ENCODE data around the gene TBX10. TPM values are rescaled to one million over a fixed set of nuclear protein-coding genes. Genes with fewer than 3 reads are reported as not detected.

Gene TBX10
- total RNA-seq, 1 experiment from 2014 or later = not detected

- intact Hi-C loops (cut with micrococcal nuclease; ENCODE audit: unreplicated experiment) = no loop called here
Measured at GRCh38 chr11:67646535-67647336, 7.2 kb upstream of the TBX10 start.

GRCh38 chr11:67645521-67646461 lies 6.2 kb upstream of the TBX10 start:
- Histone ChIP-seq H3K4me1 (ENCODE audit: insufficient read depth, low read length, poor library complexity, severe bottlenecking) (peaks cover 19% of the 10 kb centered on the region), H3K9me3 (ENCODE audit: low read depth, low read length, poor library complexity, severe bottlenecking) (no peaks in the 10 kb centered on the region), H3K27ac (ENCODE audit: low read depth, low read length, poor library complexity, severe bottlenecking) (no peak overlapping the region), H3K36me3 (ENCODE audit: insufficient read depth, low read length, poor library complexity, severe bottlenecking) (no peaks in the 10 kb centered on the region), H3K4me3 (ENCODE audit: low read depth, low read length, poor library complexity, severe bottlenecking) (no peak overlapping the region), H3K27me3 (replicated peaks; ENCODE audit: insufficient read depth, low read depth, low read length, poor library complexity) (no peaks in the 10 kb centered on the region)
- ChIA-PET POLR2A (ENCODE audit: low non-redundant PET) (no interaction called here), CTCF (interaction anchor here (0.6 kb wide), 1 partner anchor 309 kb away, joined by 3 read pairs; no protein-coding TSS in a partner anchor)
- DNase-seq (ENCODE audit: low spot score) = no peak
- intact Hi-C loops (cut with micrococcal nuclease; ENCODE audit: unreplicated experiment) = no loop called here
- BruUV-seq (replicated peaks) = no TSS peak
- no peak for TF ChIP-seq EZH2 (IDR thresholded peaks at IDR 0.05; ENCODE audit: borderline replicate concordance, low read depth, low read length, poor library complexity, severe bottlenecking)
- TF ChIP-seq CTCF (conservative IDR thresholded peaks at IDR 0.05; ENCODE audit: low read depth, low read length) = no peak

More at GRCh38 chr11:67646535-67647336, 7.2 kb upstream of the TBX10 start:
- TF ChIP-seq CTCF (conservative IDR thresholded peaks at IDR 0.05; ENCODE audit: low read depth, low read length) = no peak
- TF ChIP-seq EZH2 (IDR thresholded peaks at IDR 0.05; ENCODE audit: borderline replicate concordance, low read depth, low read length, poor library complexity, severe bottlenecking) = no peak
- POLR2A ChIA-PET (ENCODE audit: low non-redundant PET) = no interaction called here
- peaks cover 19% of the 10 kb centered on the region for H3K4me1 ChIP-seq (ENCODE audit: insufficient read depth, low read length, poor library complexity, severe bottlenecking)
- H3K4me3 ChIP-seq (ENCODE audit: low read depth, low read length, poor library complexity, severe bottlenecking) = no peak overlapping the region
- no peak for DNase-seq (ENCODE audit: low spot score)
- no peak overlapping the region for H3K27ac ChIP-seq (ENCODE audit: low read depth, low read length, poor library complexity, severe bottlenecking)
- no peaks in the 10 kb centered on the region for H3K36me3 ChIP-seq (ENCODE audit: insufficient read depth, low read length, poor library complexity, severe bottlenecking)
- no TSS peak for BruUV-seq (replicated peaks)
- H3K9me3 ChIP-seq (ENCODE audit: low read depth, low read length, poor library complexity, severe bottlenecking) = no peaks in the 10 kb centered on the region
- CTCF ChIA-PET = no interaction called here
- H3K27me3 ChIP-seq (replicated peaks; ENCODE audit: insufficient read depth, low read depth, low read length, poor library complexity) = no peaks in the 10 kb centered on the region

- H3K4me3 ChIP-seq (ENCODE audit: low read depth, low read length, poor library complexity, severe bottlenecking) = no peak overlapping the region
- intact Hi-C loops (cut with micrococcal nuclease; ENCODE audit: unreplicated experiment) = no loop called here
- BruUV-seq (replicated peaks) = no TSS peak
- H3K4me1 ChIP-seq (ENCODE audit: insufficient read depth, low read length, poor library complexity, severe bottlenecking) = peaks cover 10% of the 10 kb centered on the region
- no peaks in the 10 kb centered on the region for H3K9me3 ChIP-seq (ENCODE audit: low read depth, low read length, poor library complexity, severe bottlenecking)
- no peaks in the 10 kb centered on the region for H3K36me3 ChIP-seq (ENCODE audit: insufficient read depth, low read length, poor library complexity, severe bottlenecking)
- no peak for TF ChIP-seq CTCF (conservative IDR thresholded peaks at IDR 0.05; ENCODE audit: low read depth, low read length)
- no peak for TF ChIP-seq EZH2 (IDR thresholded peaks at IDR 0.05; ENCODE audit: borderline replicate concordance, low read depth, low read length, poor library complexity, severe bottlenecking)
- no peak overlapping the region for H3K27ac ChIP-seq (ENCODE audit: low read depth, low read length, poor library complexity, severe bottlenecking)
- CTCF ChIA-PET = interaction anchor here (0.6 kb wide), 1 partner anchor 310 kb away, joined by 3 read pairs; no protein-coding TSS in a partner anchor
- DNase-seq (ENCODE audit: low spot score) = no peak
- POLR2A ChIA-PET (ENCODE audit: low non-redundant PET) = no interaction called here
- H3K27me3 ChIP-seq (replicated peaks; ENCODE audit: insufficient read depth, low read depth, low read length, poor library complexity) = no peaks in the 10 kb centered on the region
Measured at GRCh38 chr11:67644472-67645418, 5.2 kb upstream of the TBX10 start.

Data from A673 (cell line).